HEK293 (cell line): ENCODE results near the gene LRRC47.

Experiments used
- CTCF ChIA-PET: fragments of 350-600 bp; formaldehyde crosslinking; extraction: SDS; loops from one replicate; lab custom pipeline; 2021; ENCODE audit warnings: antibody characterized with exemption; lab: Yijun Ruan, JAX
- POLR2A ChIA-PET: fragments of 300-600 bp; formaldehyde crosslinking; extraction: SDS; loops from one replicate; lab custom pipeline; 2020; ENCODE audit warnings: antibody characterized with exemption, inconsistent platforms; lab: Yijun Ruan, JAX
- H3K27ac ChIP-seq: fragments of 200-500 bp; sonication (Bioruptor generic); 2 replicates; pipeline ENCODE4 v1.5.1; 2014; ENCODE audit warnings: low read depth, low read length, control low read depth, inconsistent platforms; ENCODE audit errors: extremely low read depth
- H3K36me3 ChIP-seq, 2 experiments: fragments of 200-500 bp in 1 of 2; sonication (Bioruptor generic) in 1 of 2; 1 replicate in 1 of 2; 2 replicates in 1 of 2; pipeline ENCODE4 v1.5.1; 2014 to 2017; ENCODE audit warnings: inconsistent platforms in 2 of 2, low read length in 2 of 2; ENCODE audit not compliant: control insufficient read depth in 2 of 2, insufficient read depth in 1 of 2
- H3K4me1 ChIP-seq: fragments of 200-500 bp; sonication (Bioruptor generic); 2 replicates; pipeline ENCODE4 v1.5.1; 2014; ENCODE audit warnings: mild to moderate bottlenecking, low read length, inconsistent platforms; ENCODE audit not compliant: control insufficient read depth, insufficient read depth
- H3K4me3 ChIP-seq: 2 replicates; pipeline ENCODE4 v1.5.1; 2011; ENCODE audit warnings: low read depth, mild to moderate bottlenecking, control low read depth, low read length, moderate library complexity
- H3K9me3 ChIP-seq: fragments of 200-500 bp; sonication (Bioruptor generic); 2 replicates; pipeline ENCODE4 v1.5.1; 2014; ENCODE audit warnings: low read depth, low read length, inconsistent platforms; ENCODE audit not compliant: control insufficient read depth, insufficient read depth
- KLF1 ChIP-seq: fragments of 450-650 bp; formaldehyde crosslinking; IDR thresholded peaks from 2 replicates; pipeline ENCODE4 v1.5.1; 2016; ENCODE audit warnings: missing biosample characterization, missing genetic modification characterization
- KLF16 ChIP-seq: fragments of 450-650 bp; formaldehyde crosslinking; IDR thresholded peaks from 2 replicates; pipeline ENCODE4 v1.5.1; 2017; ENCODE audit warnings: missing biosample characterization, missing genetic modification characterization
- KLF7 ChIP-seq: fragments of 450-650 bp; formaldehyde crosslinking; IDR thresholded peaks from 2 replicates; pipeline ENCODE4 v1.5.1; 2016; ENCODE audit warnings: missing biosample characterization, missing genetic modification characterization, borderline replicate concordance
- MYNN ChIP-seq: fragments of 450-650 bp; formaldehyde crosslinking; IDR thresholded peaks from 2 replicates; pipeline ENCODE4 v1.5.1; 2016; ENCODE audit warnings: missing biosample characterization, missing genetic modification characterization, borderline replicate concordance
- MZF1 ChIP-seq: fragments of 450-650 bp; formaldehyde crosslinking; IDR thresholded peaks from 2 replicates; pipeline ENCODE4 v1.5.1; 2017; ENCODE audit warnings: missing biosample characterization, missing genetic modification characterization, borderline replicate concordance
- SETDB1 ChIP-seq: IDR thresholded peaks from one replicate; pipeline ENCODE4 v1.6.1; 2017; ENCODE audit warnings: mild to moderate bottlenecking, low read length, moderate library complexity, mixed read lengths; ENCODE audit not compliant: insufficient read length
- SP7 ChIP-seq: fragments of 450-650 bp; formaldehyde crosslinking; IDR thresholded peaks from 2 replicates; pipeline ENCODE4 v1.5.1; 2016; ENCODE audit warnings: missing biosample characterization, missing genetic modification characterization
- YY2 ChIP-seq: fragments of 450-650 bp; formaldehyde crosslinking; IDR thresholded peaks from 2 replicates; pipeline ENCODE4 v1.5.1; 2016; ENCODE audit warnings: missing biosample characterization, missing genetic modification characterization
- ZNF146 ChIP-seq: fragments of 450-650 bp; formaldehyde crosslinking; IDR thresholded peaks from 2 replicates; pipeline ENCODE4 v1.5.1; 2016; ENCODE audit warnings: missing biosample characterization, missing genetic modification characterization
- ZNF155 ChIP-seq: fragments of 450-650 bp; formaldehyde crosslinking; IDR thresholded peaks from 2 replicates; pipeline ENCODE4 v1.5.1; 2016; ENCODE audit warnings: missing biosample characterization, missing genetic modification characterization
- ZNF23 ChIP-seq: fragments of 450-650 bp; formaldehyde crosslinking; IDR thresholded peaks from 2 replicates; pipeline ENCODE4 v1.5.1; 2016; ENCODE audit warnings: missing biosample characterization, missing genetic modification characterization, borderline replicate concordance
- ZNF24 ChIP-seq: fragments of 450-650 bp; formaldehyde crosslinking; IDR thresholded peaks from 2 replicates; pipeline ENCODE4 v1.5.1; 2016; ENCODE audit warnings: missing biosample characterization, missing genetic modification characterization
- ZNF426 ChIP-seq: fragments of 450-650 bp; formaldehyde crosslinking; IDR thresholded peaks from 2 replicates; pipeline ENCODE4 v1.5.1; 2017; ENCODE audit warnings: missing biosample characterization, missing genetic modification characterization, mild to moderate bottlenecking, inconsistent platforms, moderate library complexity
- ZNF560 ChIP-seq: fragments of 450-650 bp; formaldehyde crosslinking; IDR thresholded peaks from 2 replicates; pipeline ENCODE4 v1.5.1; 2017; ENCODE audit warnings: missing biosample characterization, missing genetic modification characterization, borderline replicate concordance
- ZNF610 ChIP-seq: fragments of 450-650 bp; formaldehyde crosslinking; IDR thresholded peaks from 2 replicates; pipeline ENCODE4 v1.5.1; 2016; ENCODE audit warnings: missing biosample characterization, missing genetic modification characterization, borderline replicate concordance
- ZNF624 ChIP-seq: fragments of 450-650 bp; formaldehyde crosslinking; IDR thresholded peaks from 2 replicates; pipeline ENCODE4 v1.5.1; 2017; ENCODE audit warnings: missing biosample characterization, missing genetic modification characterization
- ZNF843 ChIP-seq: fragments of 450-650 bp; formaldehyde crosslinking; IDR thresholded peaks from 2 replicates; pipeline ENCODE4 v1.5.1; 2016; ENCODE audit warnings: missing biosample characterization, missing genetic modification characterization
- TF ChIP-seq, protein P1 (sequence below): fragments of 450-650 bp; formaldehyde crosslinking; IDR thresholded peaks from 2 replicates; pipeline ENCODE4 v1.5.1; 2016; ENCODE audit warnings: missing biosample characterization, missing genetic modification characterization
- TF ChIP-seq, protein P2 (sequence below): fragments of 450-650 bp; formaldehyde crosslinking; IDR thresholded peaks from 2 replicates; pipeline ENCODE4 v1.5.1; 2016; ENCODE audit warnings: missing biosample characterization, missing genetic modification characterization

Gene LRRC47

DNA sequence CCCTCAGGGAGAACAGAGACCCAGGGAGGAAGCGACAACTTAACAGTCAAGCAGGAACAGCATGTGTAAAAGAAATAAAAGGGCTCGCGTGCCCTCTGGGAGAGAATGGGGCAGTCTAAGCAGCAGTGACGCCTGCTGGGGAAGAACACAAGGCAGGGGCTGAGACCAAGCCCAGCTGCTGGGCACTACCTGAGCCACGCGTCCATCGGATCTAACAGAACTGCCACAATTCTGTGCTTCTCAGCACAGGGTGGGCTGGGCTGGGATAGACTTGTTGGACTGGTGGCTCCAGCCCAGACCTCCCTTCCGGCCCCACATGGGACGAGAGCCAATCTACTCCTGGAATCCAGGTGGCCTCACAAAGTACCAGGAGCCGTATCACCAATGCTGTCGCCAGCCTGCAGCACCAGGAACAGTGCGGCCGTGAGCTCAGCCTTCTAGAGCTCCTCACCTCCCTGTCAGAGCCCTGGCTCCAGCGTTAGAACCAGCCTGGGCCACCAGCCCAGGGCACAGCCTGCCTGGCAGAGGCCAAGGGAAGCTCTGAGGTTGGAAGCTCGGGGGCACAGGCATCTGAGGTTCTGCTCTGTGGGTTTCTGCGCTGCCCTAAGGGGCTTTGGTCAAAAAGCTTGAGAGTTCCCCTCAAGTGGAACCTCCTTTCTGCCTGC lies 7.4 kb downstream of the LRRC47 start:
- H3K27ac ChIP-seq, result no peak overlapping the region
- ChIA-PET POLR2A (no interaction called here), CTCF (no interaction called here)
- H3K36me3 ChIP-seq, result peaks cover 20 to 92% of the 10 kb centered on the region in 2 experiments; a peak in 2 of 3 replicates
- no peaks in the 10 kb centered on the region for H3K4me1 ChIP-seq
- TF ChIP-seq, protein P1, sequence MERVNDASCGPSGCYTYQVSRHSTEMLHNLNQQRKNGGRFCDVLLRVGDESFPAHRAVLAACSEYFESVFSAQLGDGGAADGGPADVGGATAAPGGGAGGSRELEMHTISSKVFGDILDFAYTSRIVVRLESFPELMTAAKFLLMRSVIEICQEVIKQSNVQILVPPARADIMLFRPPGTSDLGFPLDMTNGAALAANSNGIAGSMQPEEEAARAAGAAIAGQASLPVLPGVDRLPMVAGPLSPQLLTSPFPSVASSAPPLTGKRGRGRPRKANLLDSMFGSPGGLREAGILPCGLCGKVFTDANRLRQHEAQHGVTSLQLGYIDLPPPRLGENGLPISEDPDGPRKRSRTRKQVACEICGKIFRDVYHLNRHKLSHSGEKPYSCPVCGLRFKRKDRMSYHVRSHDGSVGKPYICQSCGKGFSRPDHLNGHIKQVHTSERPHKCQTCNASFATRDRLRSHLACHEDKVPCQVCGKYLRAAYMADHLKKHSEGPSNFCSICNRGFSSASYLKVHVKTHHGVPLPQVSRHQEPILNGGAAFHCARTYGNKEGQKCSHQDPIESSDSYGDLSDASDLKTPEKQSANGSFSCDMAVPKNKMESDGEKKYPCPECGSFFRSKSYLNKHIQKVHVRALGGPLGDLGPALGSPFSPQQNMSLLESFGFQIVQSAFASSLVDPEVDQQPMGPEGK (tag by site-specific recombination), result no peak
- TF ChIP-seq ZNF426 (tag by site-specific recombination), result no peak
- TF ChIP-seq ZNF155 (tag by site-specific recombination), result no peak
- no peak for TF ChIP-seq MYNN (tag by site-specific recombination)
- TF ChIP-seq, protein P2, sequence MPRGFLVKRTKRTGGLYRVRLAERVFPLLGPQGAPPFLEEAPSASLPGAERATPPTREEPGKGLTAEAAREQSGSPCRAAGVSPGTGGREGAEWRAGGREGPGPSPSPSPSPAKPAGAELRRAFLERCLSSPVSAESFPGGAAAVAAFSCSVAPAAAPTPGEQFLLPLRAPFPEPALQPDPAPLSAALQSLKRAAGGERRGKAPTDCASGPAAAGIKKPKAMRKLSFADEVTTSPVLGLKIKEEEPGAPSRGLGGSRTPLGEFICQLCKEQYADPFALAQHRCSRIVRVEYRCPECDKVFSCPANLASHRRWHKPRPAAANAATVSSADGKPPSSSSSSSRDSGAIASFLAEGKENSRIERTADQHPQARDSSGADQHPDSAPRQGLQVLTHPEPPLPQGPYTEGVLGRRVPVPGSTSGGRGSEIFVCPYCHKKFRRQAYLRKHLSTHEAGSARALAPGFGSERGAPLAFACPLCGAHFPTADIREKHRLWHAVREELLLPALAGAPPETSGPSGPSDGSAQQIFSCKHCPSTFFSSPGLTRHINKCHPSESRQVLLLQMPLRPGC (tag by site-specific recombination), result no peak
- no peak for TF ChIP-seq MZF1 (tag by site-specific recombination)
- TF ChIP-seq SP7 (tag by site-specific recombination), result no peak
- no peak for TF ChIP-seq KLF1
- no peak for TF ChIP-seq ZNF624
- TF ChIP-seq ZNF23 (tag by site-specific recombination), result no peak
- TF ChIP-seq KLF7 (tag by site-specific recombination), result no peak
- no peak for TF ChIP-seq ZNF610 (tag by site-specific recombination)
- TF ChIP-seq YY2 (tag by site-specific recombination), result no peak
- TF ChIP-seq, all 188 proteins: peak for 0
- Histone ChIP-seq H3K4me3 (no peak overlapping the region), H3K9me3 (no peaks in the 10 kb centered on the region)

DNA sequence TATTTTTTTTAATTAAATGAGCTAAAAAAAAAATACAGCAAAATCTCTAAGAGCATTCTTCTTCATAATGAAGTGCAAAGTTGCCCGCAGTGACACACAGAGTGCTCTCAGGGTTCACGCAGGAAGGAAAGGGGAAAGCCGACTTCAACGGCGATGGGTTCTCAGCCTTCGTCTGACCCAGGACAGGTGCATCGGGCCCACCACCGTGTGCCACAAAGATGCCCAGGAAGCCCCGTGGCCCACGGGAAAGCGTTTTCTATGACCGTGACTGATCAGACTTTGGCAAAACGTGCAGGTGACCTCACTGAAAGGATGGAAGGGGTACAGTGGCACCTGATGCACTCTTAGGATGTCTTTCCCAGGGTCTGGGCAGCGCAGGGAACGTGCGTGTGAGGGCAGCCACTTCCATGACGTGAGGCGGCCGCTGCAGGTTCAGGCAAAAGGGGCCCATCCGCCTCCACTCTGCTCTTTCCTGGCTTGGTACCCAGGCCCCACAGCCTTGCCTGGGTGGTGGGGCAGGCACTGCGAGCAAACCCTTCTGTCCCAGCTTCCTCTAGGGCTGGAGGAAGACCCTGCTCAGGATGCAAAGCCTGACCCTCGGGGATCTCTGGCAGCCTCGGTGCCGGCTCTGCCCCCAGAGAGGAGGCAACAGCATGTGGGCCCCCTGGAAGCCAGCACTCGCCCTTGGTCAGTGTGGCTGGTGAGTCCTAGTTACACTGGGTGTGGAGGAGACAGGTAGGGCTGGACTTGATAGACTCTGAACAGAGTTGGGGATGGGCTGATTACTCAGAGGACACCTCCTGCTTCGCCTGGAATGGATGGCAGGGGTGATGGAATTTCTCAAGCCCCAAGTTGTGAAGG lies 8.3 kb downstream of the LRRC47 start:
- no peaks in the 10 kb centered on the region for H3K9me3 ChIP-seq
- CTCF ChIA-PET, result no interaction called here
- H3K4me3 ChIP-seq, result no peak overlapping the region
- TF ChIP-seq ZNF560, result no peak
- no peak for TF ChIP-seq SETDB1
- TF ChIP-seq ZNF146, result no peak
- TF ChIP-seq ZNF843 (tag by site-specific recombination), result no peak
- no peak for TF ChIP-seq ZNF24 (tag by site-specific recombination)
- no peak for TF ChIP-seq KLF16
- TF ChIP-seq, all 188 proteins: peak for 0
- POLR2A ChIA-PET, result interaction anchor here (0.6 to 0.7 kb wide), 2 partner anchors 14 to 74 kb away, joined by 3 read pairs; no protein-coding TSS in a partner anchor
- no peak overlapping the region for H3K27ac ChIP-seq
- H3K4me1 ChIP-seq, result no peaks in the 10 kb centered on the region
- H3K36me3 ChIP-seq, result peaks cover 23 to 95% of the 10 kb centered on the region in 2 experiments; a peak in 2 of 3 replicates
